Vagina (tissue), 2 donors: ENCODE data around the gene CAPN9. TPM values are rescaled to one million over a fixed set of nuclear protein-coding genes. Genes with fewer than 3 reads are reported as not detected.

Experiments used
- DNase-seq, 2 donors: peaks; one replicate each; pipeline ENCODE4 v3.0.0-alpha.2; 2017; ENCODE audit errors: extremely low spot score in 2 of 2
- H3K27ac ChIP-seq: fragments of 200-600 bp; sonication (generic); one replicate; pipeline ENCODE4 v1.5.1; 2019
- H3K27me3 ChIP-seq: fragments of 200-600 bp; sonication (generic); one replicate; pipeline ENCODE4 v1.5.1; 2019
- H3K36me3 ChIP-seq, 2 donors: fragments of 200-600 bp; sonication (generic); one replicate each; pipeline ENCODE4 v1.5.1; 2017 to 2019
- H3K4me1 ChIP-seq: fragments of 200-600 bp; sonication (generic); one replicate; pipeline ENCODE4 v1.5.1; 2019
- H3K4me3 ChIP-seq, 2 donors: fragments of 200-600 bp; sonication (generic); 1 replicate in 1 of 2; 2 replicates in 1 of 2; pipeline ENCODE4 v1.5.1; 2016 to 2019
- H3K9me3 ChIP-seq: fragments of 200-600 bp; sonication (generic); one replicate; pipeline ENCODE4 v1.5.1; 2019
- CTCF ChIP-seq, 3 experiments: fragments of 450-650 bp in 2 of 3; fragments of 200-600 bp in 1 of 3; sonication (generic) in 1 of 3; IDR thresholded peaks; one replicate each; pipeline ENCODE4 v1.5.1; 2017 to 2019; ENCODE audit warnings: antibody characterized with exemption in 3 of 3, mild to moderate bottlenecking in 2 of 3, moderate library complexity in 2 of 3
- POLR2A ChIP-seq, 2 donors: fragments of 450-650 bp; IDR thresholded peaks; one replicate each; pipeline ENCODE4 v1.6.1; 2017; ENCODE audit warnings: antibody characterized with exemption in 2 of 2, mild to moderate bottlenecking in 2 of 2, moderate library complexity in 2 of 2
- POLR2AphosphoS5 ChIP-seq, 2 donors: sonication (generic); formaldehyde crosslinking; IDR thresholded peaks; one replicate each; pipeline ENCODE4 v1.9.0; 2017; ENCODE audit warnings: antibody characterized with exemption in 2 of 2, mild to moderate bottlenecking in 2 of 2, low read depth in 1 of 2; ENCODE audit not compliant: insufficient read depth in 1 of 2
- intact Hi-C: fragments of 100-400 bp; cut with DNase I; formaldehyde crosslinking; loops from one replicate; pipeline ENCODE4 v1.15.1; 2023
- total RNA-seq: library from RNA; depleted of rRNA; stranded (reverse); fragments of >200 nt; gene quantifications from one replicate; pipeline ENCODE4 v1.2.3, GENCODE V29; 2016

CAPN9 gene
- total RNA-seq, 1 donor from 2014 or later: not detected

- peak; percentile 1 to 7 for DNase-seq
- H3K36me3 ChIP-seq: peaks cover 0 to 4% of the 10 kb centered on the region in 2 donors
- no peak overlapping the region for H3K27ac ChIP-seq
- H3K4me3 ChIP-seq: no peak overlapping the region
- intact Hi-C loops: no loop called here
- TF ChIP-seq POLR2AphosphoS5 (IDR thresholded peaks at IDR 0.05; ENCODE audit: insufficient read depth in 1 of 2, low read depth in 1 of 2): no peak
- TF ChIP-seq POLR2A (IDR thresholded peaks at IDR 0.05): no peak
- TF ChIP-seq CTCF (IDR thresholded peaks at IDR 0.05): no peak
- H3K9me3 ChIP-seq: no peaks in the 10 kb centered on the region
- H3K27me3 ChIP-seq: no peaks in the 10 kb centered on the region
- H3K4me1 ChIP-seq: no peaks in the 10 kb centered on the region
Observed at GRCh38 chr1:230832476-230832875, 85.3 kb downstream of the CAPN9 start.

GRCh38 chr1:230833511-230833910 is 86.3 kb downstream of the CAPN9 start:
- intact Hi-C loops: no loop called here
- peaks cover 0 to 12% of the 10 kb centered on the region in 2 donors for H3K36me3 ChIP-seq
- H3K9me3 ChIP-seq: no peaks in the 10 kb centered on the region
- no peaks in the 10 kb centered on the region for H3K27me3 ChIP-seq
- no peak overlapping the region for H3K27ac ChIP-seq
- peak in 1 of 2 donors; percentile 7 for DNase-seq
- no peak overlapping the region for H3K4me3 ChIP-seq
- no peaks in the 10 kb centered on the region for H3K4me1 ChIP-seq
- no peak for TF ChIP-seq POLR2A (IDR thresholded peaks at IDR 0.05)
- no peak for TF ChIP-seq POLR2AphosphoS5 (IDR thresholded peaks at IDR 0.05; ENCODE audit: insufficient read depth in 1 of 2, low read depth in 1 of 2)
- no peak for TF ChIP-seq CTCF (IDR thresholded peaks at IDR 0.05)

GRCh38 chr1:230834292-230834691 is 87.1 kb downstream of the CAPN9 start:
- TF ChIP-seq POLR2A (IDR thresholded peaks at IDR 0.05): no peak
- no peak for TF ChIP-seq POLR2AphosphoS5 (IDR thresholded peaks at IDR 0.05; ENCODE audit: insufficient read depth in 1 of 2, low read depth in 1 of 2)
- TF ChIP-seq CTCF (IDR thresholded peaks at IDR 0.05): no peak

GRCh38 chr1:230836347-230836746 is 89.2 kb downstream of the CAPN9 start:
- Histone ChIP-seq H3K4me3 (no peak overlapping the region), H3K36me3 (peaks cover 0 to 23% of the 10 kb centered on the region in 2 donors), H3K27me3 (no peaks in the 10 kb centered on the region), H3K4me1 (peaks cover 9% of the 10 kb centered on the region), H3K9me3 (no peaks in the 10 kb centered on the region), H3K27ac (no peak overlapping the region)
- TF ChIP-seq CTCF (IDR thresholded peaks at IDR 0.05) (no peak), POLR2AphosphoS5 (IDR thresholded peaks at IDR 0.05; ENCODE audit: insufficient read depth in 1 of 2, low read depth in 1 of 2) (no peak), POLR2A (IDR thresholded peaks at IDR 0.05) (no peak)
- intact Hi-C loops: no loop called here
- peak in 1 of 2 donors; percentile 3 for DNase-seq

More at GRCh38 chr1:230834292-230834691, 87.1 kb downstream of the CAPN9 start:
- H3K4me1 ChIP-seq: no peaks in the 10 kb centered on the region
- peak; percentile 20 to 85 for DNase-seq
- no peak overlapping the region for H3K27ac ChIP-seq
- peaks cover 0 to 19% of the 10 kb centered on the region in 2 donors for H3K36me3 ChIP-seq
- no peak overlapping the region for H3K4me3 ChIP-seq
- no peaks in the 10 kb centered on the region for H3K9me3 ChIP-seq
- intact Hi-C loops: no loop called here
- no peaks in the 10 kb centered on the region for H3K27me3 ChIP-seq

GRCh38 chr1:230836793-230837192 is 89.6 kb downstream of the CAPN9 start:
- Histone ChIP-seq H3K4me3 (no peak overlapping the region), H3K27me3 (no peaks in the 10 kb centered on the region), H3K36me3 (peaks cover 0 to 27% of the 10 kb centered on the region in 2 donors), H3K9me3 (no peaks in the 10 kb centered on the region), H3K27ac (no peak overlapping the region), H3K4me1 (peaks cover 9% of the 10 kb centered on the region)
- TF ChIP-seq POLR2AphosphoS5 (IDR thresholded peaks at IDR 0.05; ENCODE audit: insufficient read depth in 1 of 2, low read depth in 1 of 2) (no peak), CTCF (IDR thresholded peaks at IDR 0.05) (no peak), POLR2A (IDR thresholded peaks at IDR 0.05) (no peak)
- peak; percentile 6 to 22 for DNase-seq
- intact Hi-C loops: no loop called here
